ENCODE measurements around the gene KRT80. TPM values are rescaled to one million over a fixed set of nuclear protein-coding genes. Genes with fewer than 3 reads are reported as not detected.

KRT80 gene
- total RNA-seq, 4 donors from 2014 or later, result 1.1 TPM; not detected in 3

DNA sequence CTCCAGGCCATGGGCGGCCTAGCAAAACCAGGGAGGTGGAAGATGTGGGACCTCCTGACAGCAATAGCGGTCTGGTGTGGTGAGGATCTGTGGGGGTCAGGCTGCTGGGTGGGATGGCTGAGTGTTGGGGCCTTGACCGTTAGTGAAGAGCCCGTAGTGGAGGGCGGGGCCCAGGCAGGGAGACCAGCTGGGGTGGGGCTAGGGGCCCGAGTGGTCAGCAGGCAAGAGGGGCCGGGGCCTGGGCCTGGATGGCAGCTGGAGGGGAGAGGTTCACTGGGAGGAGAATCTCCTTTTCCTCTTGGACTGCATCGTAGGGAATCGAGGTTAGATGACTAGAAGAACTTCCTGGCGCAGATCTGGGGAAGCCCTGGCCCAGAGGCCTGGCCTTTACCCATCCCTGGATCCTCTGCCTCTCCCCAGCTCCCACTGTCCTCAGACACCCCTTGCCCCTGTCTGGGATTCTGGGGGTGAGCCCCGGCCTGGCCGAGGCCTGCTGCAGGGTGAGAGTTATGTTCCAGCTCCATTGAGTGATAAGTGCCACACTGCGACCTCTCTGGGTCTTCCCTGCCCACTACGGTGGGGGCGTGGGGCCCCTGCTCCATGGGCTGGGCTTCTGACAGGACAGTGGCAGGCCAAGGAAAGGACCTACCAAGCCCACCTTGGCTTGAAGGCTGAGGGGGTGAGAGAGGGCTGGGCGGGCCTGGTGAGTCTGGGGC is 47.1 kb downstream of the KRT80 start:
- no peak overlapping the region for H3K27ac ChIP-seq
- intact Hi-C loops (cut with DNase I; ENCODE audit: low total_unique reads), result no loop called here

DNA sequence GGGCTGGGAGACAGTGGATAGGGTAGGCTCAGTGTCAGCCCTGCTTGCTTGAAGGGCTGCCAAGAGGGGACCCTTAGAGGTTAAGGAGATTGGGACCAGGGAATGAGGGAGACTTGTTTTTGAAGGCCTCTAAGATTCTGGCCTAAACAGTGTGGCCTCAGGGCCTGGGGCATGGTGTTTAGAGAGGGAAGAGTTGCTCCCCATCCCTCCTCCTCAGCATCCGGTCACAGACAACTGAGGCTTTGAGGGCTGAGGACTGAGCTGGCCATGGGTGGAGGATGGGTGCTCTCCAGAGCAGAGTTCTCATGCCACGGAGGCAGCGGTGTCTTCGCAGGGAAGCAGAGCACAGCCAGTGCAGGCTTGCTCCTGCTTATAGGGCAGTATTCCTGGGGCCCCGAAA is 49.4 kb downstream of the KRT80 start:
- Histone ChIP-seq H3K27me3 (no peaks in the 10 kb centered on the region), H3K9me3 (no peaks in the 10 kb centered on the region), H3K36me3 (no peaks in the 10 kb centered on the region), H3K4me3 (no peak overlapping the region), H3K4me1 (peaks cover 0 to 2% of the 10 kb centered on the region in 2 donors), H3K27ac (no peak overlapping the region)
- DNase-seq, result no peak
- intact Hi-C loops (cut with DNase I; ENCODE audit: low total_unique reads), result no loop called here
- TF ChIP-seq, protein P1, sequence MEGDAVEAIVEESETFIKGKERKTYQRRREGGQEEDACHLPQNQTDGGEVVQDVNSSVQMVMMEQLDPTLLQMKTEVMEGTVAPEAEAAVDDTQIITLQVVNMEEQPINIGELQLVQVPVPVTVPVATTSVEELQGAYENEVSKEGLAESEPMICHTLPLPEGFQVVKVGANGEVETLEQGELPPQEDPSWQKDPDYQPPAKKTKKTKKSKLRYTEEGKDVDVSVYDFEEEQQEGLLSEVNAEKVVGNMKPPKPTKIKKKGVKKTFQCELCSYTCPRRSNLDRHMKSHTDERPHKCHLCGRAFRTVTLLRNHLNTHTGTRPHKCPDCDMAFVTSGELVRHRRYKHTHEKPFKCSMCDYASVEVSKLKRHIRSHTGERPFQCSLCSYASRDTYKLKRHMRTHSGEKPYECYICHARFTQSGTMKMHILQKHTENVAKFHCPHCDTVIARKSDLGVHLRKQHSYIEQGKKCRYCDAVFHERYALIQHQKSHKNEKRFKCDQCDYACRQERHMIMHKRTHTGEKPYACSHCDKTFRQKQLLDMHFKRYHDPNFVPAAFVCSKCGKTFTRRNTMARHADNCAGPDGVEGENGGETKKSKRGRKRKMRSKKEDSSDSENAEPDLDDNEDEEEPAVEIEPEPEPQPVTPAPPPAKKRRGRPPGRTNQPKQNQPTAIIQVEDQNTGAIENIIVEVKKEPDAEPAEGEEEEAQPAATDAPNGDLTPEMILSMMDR (IDR thresholded peaks at IDR 0.05), result no peak
- no peak for TF ChIP-seq POLR2A (IDR thresholded peaks at IDR 0.05)

More for the DNA sequence above, 47.1 kb downstream of the KRT80 start:
- H3K4me1 ChIP-seq, result peaks cover 0 to 4% of the 10 kb centered on the region in 2 donors
- no peaks in the 10 kb centered on the region for H3K27me3 ChIP-seq
- H3K36me3 ChIP-seq, result no peaks in the 10 kb centered on the region
- TF ChIP-seq POLR2A (IDR thresholded peaks at IDR 0.05), result no peak
- TF ChIP-seq, protein P1 (IDR thresholded peaks at IDR 0.05), result no peak
- H3K9me3 ChIP-seq, result no peaks in the 10 kb centered on the region
- DNase-seq, result no peak
- H3K4me3 ChIP-seq, result no peak overlapping the region

DNA sequence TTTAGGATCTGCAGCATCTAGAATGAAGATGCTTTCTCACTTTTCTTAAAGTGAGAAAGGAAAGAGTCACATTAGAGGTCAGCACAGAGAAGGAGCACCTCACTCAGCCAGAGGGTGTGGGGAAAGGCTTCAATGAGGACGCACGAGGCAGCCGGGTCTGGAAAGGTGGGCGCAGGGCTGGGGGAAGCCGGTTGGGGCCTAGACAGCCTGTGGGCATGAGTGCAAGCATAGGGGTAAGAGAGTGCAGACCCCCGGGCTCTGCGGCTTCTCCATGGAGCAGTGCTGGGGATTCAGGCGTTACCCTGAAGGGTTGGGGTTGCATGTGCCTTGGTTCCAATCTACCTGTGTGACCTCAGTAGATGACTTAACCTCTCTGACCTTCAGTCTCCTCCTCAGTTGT is 49.9 kb downstream of the KRT80 start:
- DNase-seq, result no peak
- no peak overlapping the region for H3K27ac ChIP-seq
- TF ChIP-seq, protein P1 (IDR thresholded peaks at IDR 0.05), result no peak
- TF ChIP-seq POLR2A (IDR thresholded peaks at IDR 0.05), result no peak
- intact Hi-C loops (cut with DNase I; ENCODE audit: low total_unique reads), result no loop called here
- H3K9me3 ChIP-seq, result no peaks in the 10 kb centered on the region
- H3K36me3 ChIP-seq, result no peaks in the 10 kb centered on the region
- H3K4me1 ChIP-seq, result no peaks in the 10 kb centered on the region
- H3K4me3 ChIP-seq, result no peak overlapping the region
- no peaks in the 10 kb centered on the region for H3K27me3 ChIP-seq

DNA sequence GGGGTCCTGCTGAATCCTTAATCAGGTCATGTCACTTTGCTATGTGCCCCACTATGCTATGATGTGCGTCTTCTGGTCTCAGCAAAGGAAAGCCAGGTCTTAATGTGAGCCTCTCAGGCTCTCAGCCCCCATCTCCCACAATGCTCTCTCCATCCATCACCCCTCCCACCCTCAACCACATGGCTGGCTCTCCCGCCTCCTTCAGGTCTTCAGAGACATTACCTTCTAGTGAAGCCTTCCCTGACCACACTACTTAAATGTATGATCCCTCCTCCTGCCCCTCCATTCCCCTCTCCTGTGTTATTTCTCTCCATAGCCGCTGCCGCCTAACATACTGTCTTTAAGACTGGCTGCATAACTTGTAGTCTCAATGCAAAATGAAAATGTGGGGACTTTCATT is 50.5 kb downstream of the KRT80 start:
- no peak overlapping the region for H3K4me3 ChIP-seq
- intact Hi-C loops (cut with DNase I; ENCODE audit: low total_unique reads), result no loop called here

DNA sequence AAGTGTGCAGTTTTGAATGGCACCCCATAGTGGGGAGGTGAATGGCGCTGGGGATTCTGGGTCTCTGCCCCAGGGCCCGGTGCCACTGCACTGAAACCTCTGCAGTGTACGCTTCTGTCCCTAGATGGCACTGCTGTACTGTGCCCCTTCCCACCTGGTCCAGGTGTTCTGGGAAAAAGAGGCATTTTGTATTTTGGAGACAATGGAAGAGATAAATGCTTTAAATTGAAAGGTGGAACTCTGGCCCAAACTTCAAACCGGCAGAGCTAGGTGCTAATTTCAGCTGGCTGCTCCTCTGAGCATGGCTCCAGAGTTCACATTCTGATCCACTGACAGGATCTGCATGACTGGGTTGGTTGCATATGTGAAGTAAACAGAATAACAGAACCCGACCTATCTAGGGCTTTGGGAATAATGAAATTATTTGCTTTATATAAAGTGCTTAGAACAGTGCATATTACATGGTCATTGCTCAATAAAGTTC is 52.2 kb downstream of the KRT80 start:
- Histone ChIP-seq H3K9me3 (no peaks in the 10 kb centered on the region), H3K27ac (no peak overlapping the region), H3K4me3 (no peak overlapping the region), H3K27me3 (no peaks in the 10 kb centered on the region), H3K36me3 (no peaks in the 10 kb centered on the region), H3K4me1 (no peaks in the 10 kb centered on the region)
- intact Hi-C loops (cut with DNase I; ENCODE audit: low total_unique reads), result no loop called here
- TF ChIP-seq, protein P1 (IDR thresholded peaks at IDR 0.05), result peak; percentile 12 to 39 (median 37)
- TF ChIP-seq POLR2A (IDR thresholded peaks at IDR 0.05), result no peak
- no peak for DNase-seq

More for the DNA sequence above, 50.5 kb downstream of the KRT80 start:
- DNase-seq, result no peak
- Histone ChIP-seq H3K9me3 (no peaks in the 10 kb centered on the region), H3K4me1 (no peaks in the 10 kb centered on the region), H3K36me3 (no peaks in the 10 kb centered on the region), H3K27me3 (no peaks in the 10 kb centered on the region), H3K27ac (no peak overlapping the region)
- TF ChIP-seq POLR2A (IDR thresholded peaks at IDR 0.05), result no peak
- TF ChIP-seq, protein P1 (IDR thresholded peaks at IDR 0.05), result no peak

Measured in uterus (tissue), 4 donors.